GM19463 (cell line): ENCODE results near the gene SMAGP.
"Not testable (repeated sequence)": the region's sequence is repeated elsewhere in the genome, so short reads cannot be mapped to it uniquely, and the experiment has no call there.

Experiments used
- ATAC-seq: cut with Tn5 transposase; IDR thresholded peaks from one replicate; pipeline ENCODE4 v1.9.1; 2021; ENCODE audit warnings: mild to moderate bottlenecking, moderate library complexity; ENCODE audit not compliant: unreplicated experiment

The SMAGP gene

DNA sequence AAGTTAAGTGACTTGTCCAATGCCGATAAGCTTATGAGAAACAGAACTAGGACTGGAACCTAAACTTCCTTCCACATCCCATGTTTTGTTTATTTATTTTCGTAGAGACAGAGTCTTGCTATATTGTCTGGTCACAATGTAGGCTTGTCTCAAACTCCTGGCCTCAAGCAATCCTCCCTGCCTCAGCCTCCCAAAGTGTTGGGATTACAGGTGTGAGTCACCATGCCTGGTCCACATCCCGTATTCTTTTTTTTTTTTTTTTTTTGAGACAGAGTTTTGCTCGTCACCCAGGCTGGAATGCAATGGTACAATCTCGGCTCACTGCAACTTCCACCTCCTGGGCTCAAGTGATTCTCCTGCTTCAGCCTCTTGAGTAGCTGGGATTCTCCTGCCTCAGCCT lies 43.1 kb downstream of the SMAGP start:
- ATAC-seq, result not testable (repeated sequence)

DNA sequence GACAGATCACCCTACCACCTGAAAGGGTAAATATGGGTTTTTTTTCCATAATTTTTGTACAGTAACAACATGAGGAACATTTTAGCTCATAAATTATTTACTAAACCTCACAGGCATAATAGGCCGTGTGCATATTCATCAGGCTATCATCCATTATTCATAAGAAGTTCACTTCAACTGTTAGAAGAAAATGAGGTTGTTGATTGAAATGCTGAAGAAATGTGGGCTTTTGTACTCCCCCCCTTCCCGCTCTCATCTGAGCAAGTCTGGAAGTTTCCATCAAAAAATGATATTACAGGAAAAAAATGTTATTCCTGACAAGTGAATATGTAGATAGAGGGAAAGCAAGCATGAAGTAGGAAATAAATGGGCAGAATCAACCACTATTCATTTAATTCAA lies 44.4 kb downstream of the SMAGP start:
- ATAC-seq, result no peak

GRCh38 chr12:51225234-51225633 lies 45.0 kb downstream of the SMAGP start:
- ATAC-seq, result no peak

- ATAC-seq, result no peak
Observed at GRCh38 chr12:51224625-51225024, 45.6 kb downstream of the SMAGP start.

DNA sequence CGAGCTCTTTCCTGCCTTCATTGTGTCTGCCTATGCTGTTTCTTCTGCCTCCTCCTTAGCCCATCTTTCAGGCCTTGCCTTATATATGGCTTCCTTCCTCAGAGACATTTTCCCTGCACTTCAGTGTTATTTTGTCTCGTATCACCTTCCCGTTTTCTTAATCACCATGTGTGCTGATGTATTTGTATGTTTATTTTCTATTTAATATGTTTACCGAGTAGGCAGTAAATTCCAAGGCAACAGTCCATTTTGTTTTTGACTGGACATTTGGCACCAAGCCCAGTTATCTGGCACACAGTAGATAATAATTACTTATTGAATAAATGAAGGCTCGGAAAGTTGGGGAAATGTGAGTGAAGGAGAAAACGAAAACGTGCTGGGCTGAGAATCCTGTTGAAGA lies 47.8 kb downstream of the SMAGP start:
- ATAC-seq, result no peak

- ATAC-seq, result not testable (repeated sequence)
Observed at GRCh38 chr12:51219857-51220256, 50.4 kb downstream of the SMAGP start.

DNA sequence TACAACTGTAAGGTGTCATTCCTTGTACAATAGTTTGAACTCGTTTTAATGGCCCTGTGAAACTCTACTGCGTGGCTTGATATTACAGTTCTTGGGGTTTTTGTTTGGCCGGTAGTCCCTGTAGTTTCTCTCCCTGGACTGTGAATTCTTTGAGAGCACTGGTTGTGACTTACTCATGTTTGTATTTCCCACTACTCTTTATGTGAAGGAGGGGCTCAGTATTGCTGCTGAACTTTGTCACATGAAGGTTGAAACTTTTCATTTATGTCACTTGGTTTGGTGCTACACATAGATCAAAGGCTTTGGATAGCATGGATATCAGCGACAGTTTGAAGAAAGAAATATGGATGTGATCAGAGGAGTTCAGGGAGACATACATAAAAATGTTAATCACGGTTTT lies 50.9 kb downstream of the SMAGP start:
- no peak for ATAC-seq

GRCh38 chr12:51218607-51219161 lies 51.5 kb downstream of the SMAGP start:
- no peak for ATAC-seq

DNA sequence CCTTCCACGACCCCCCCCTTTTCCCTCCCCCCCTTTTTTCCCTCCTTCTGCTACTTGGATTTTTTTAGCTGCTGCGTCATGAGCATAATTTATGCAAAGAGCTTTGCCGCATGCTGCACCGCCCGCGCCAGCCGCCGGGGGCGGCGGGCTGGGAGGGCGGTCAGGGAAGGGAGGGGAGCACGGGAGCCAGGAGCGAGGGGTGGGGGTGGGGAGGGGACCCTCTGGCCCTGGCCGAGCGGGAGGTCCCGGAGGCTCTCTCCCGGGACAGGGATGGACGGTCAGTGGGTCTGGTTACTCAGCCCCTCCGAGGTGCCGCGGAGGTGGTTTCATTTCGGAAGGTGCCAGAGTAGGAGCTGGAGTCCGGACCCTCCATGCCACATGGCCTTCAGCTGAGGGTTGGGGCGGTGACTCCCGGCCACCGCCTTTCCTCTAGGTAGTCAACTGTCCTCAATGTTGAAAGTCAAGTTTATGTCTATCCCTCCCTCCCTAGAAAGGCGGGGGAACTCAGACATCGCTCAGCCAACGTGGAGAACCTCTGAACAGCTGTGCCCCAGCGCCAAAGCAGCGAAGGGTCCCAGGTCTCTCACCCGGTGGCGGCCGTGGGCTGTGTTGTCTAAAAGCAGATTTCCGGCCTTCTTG lies 52.1 kb downstream of the SMAGP start, which contains the start of gene POU6F1:
Gene POU6F1 (minus strand): TSS at position 95 of the 639 bp plus-strand sequence. CDS start 11,226 bp downstream, outside the sequence.
- ATAC-seq, result peak; percentile 81

DNA sequence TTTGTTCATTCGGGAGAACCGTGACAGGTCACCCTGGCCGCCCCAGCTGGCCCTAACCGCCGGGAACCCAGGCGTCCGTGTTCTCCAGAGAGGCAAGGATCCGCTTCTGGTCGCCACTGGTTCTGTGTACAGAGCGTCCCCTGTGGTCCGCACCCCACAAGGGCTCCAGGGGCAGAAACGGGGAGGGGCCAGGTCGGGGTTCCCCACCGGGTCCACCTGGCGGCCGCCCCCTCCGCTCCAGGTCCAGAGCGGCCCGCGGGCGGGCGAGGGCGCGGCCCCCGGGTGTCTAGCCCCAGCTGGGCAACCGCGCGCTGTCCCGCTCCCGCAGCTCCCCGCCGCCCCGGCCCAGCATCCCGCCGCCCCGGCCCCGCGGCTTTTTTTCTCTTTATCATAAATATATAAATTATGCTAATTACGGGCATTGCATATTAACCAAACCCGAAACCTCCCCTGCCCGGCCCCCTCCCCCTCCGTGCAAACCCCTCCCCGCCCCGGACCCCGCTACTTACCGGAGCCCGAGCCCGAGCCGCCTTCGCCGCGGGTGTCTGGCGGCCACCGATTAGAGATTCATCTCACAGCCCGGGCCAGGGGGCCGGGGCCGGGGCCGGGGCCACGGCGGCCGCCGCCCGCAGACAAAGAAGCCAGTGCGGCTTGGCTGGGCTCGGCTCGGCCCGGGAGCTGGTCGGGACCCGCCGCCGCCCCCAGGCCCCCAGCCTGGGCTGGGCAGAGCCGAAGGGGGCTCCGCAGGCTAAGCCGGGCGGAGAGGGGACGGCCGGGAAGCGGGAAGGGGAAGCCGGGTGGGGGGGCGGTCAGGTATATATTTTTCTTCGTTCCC lies 52.9 kb downstream of the SMAGP start:
- ATAC-seq, result peak; percentile 47

GRCh38 chr12:51216642-51217041 lies 53.6 kb downstream of the SMAGP start:
- ATAC-seq, result no peak

- ATAC-seq, result no peak
Observed at GRCh38 chr12:51214895-51215294, 55.3 kb downstream of the SMAGP start.

DNA sequence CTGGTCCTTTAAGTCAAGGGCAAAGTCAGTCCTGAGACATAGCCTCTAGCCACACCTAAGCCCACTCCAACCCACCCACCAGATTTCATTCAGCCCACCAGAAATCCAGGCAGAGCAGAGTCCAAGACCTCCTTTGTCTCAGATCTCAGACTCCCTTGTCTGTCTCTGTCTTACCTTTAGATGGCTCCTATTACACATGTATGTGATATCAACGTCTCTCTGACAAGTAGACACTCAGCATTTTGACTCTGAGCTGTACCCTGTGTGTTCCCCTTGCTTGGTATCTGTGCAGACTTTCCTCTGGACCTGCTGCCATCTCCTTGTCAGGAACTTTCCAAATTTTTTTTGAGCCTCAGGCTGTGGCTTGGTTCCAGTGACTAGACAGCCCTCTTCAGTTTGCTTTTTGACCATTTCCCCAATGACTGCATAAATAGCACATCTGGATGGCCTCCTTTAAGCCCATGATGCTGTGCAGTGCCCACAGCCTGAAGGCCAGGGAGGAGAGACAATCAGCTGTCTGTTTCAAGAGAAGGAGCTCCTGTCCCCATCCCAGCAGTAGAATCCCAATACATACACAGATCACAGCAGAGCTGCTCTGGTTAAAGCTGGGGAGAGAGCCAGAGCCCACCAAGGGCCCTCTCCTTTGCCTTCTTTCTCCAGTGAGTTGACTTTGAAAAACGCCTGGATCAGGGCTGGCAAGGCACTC lies 59.4 kb downstream of the SMAGP start:
- no peak for ATAC-seq

- no peak for ATAC-seq
Observed at GRCh38 chr12:51209259-51209658, 61.0 kb downstream of the SMAGP start.

DNA sequence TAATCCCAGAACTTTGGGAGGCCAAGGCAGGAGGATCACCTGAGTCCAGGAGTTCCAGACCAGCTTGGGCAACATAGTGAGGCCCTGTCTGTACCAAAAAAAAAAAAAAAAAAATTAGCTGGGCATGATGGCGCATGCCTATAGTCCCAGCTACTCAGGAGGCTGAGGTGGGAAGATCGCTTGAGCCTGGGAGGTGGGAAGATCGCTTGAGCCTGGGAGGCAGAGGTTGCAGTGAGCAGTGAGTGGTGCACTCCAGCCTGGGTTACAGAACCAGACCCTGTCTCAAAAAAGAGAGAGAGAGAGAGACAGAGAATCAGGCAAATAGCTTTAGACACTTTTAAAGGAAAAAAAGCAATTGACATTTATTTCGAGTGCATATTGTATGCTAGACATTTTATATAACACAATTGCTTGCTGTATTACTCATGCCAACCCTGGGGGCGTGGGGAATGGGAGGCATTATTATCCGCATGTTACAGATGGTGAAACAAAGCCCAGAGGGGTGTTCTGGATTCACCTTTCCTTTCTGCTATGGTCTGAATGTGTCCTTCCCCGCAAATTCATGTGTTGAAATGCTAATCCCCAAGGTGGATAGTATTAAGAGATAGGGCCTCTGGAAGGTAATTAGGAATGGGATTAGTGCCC lies 62.1 kb downstream of the SMAGP start:
- no peak for ATAC-seq

- no peak for ATAC-seq
Observed at GRCh38 chr12:51205350-51205749, 64.9 kb downstream of the SMAGP start.

DNA sequence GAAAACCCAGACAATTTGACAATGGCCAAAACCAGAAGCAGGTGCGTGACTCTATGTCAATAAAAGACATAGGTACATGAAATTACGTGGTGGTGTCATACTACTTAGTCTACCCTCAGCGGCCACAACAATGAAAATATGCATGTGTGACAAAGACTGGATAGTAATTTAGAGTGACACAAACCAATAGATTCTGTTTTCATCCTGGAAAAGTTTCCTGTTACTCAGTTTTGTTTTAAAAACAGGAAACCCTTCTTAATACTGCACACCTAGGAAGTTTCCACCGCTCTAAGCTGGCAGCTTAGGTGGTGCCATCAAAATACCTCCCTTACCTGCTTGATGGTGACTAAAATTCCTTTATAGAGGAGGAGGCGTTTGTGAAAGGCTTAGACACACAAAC lies 67.5 kb downstream of the SMAGP start:
- no peak for ATAC-seq

DNA sequence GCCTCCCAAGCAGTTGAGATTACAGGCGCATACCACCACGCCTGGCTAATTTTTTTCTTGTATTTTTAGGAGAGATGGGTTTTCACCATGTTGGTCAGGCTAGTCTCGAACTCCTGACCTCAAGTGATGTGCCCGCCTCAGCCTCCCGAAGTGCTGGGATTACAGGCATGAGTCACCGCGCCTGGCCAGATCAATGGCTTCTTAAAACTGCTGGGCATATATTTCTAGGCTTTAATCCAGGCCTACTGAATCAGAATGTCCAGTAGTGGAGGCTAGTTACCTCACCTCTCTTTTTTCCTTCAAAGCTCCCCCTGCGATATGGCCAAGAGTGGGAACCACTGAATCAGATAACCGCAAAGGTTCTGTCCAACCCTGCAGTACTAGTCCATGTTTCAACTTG lies 69.4 kb downstream of the SMAGP start:
- ATAC-seq, result no peak

- no peak for ATAC-seq
Observed at GRCh38 chr12:51200156-51200555, 70.1 kb downstream of the SMAGP start.

GRCh38 chr12:51199366-51199945 lies 70.8 kb downstream of the SMAGP start:
- ATAC-seq, result no peak
